Choroid plexus epithelial cell (primary cell): ENCODE measurements around the gene PPP1R9A.
"Not testable (repeated sequence)": the region's sequence is repeated elsewhere in the genome, so short reads cannot be mapped to it uniquely, and the experiment has no call there.

ENCODE experiments used
- DNase-seq: peaks from one replicate; pipeline ENCODE4 v3.0.0-alpha.2; 2010; ENCODE audit warnings: low read depth
- H3K4me3 ChIP-seq: 2 replicates; pipeline ENCODE4 v1.5.1; 2011; ENCODE audit warnings: low read depth, mild to moderate bottlenecking, control low read depth, low read length, moderate library complexity
- TF ChIP-seq, protein P1 (sequence below): conservative IDR thresholded peaks from 2 replicates; pipeline ENCODE4 v1.5.1; 2011; ENCODE audit warnings: low read depth, mild to moderate bottlenecking, control low read depth, inconsistent platforms, low read length, moderate library complexity

Gene PPP1R9A

GRCh38 chr7:94997547-94997946, 90.2 kb downstream of the PPP1R9A start:
- no peak overlapping the region for H3K4me3 ChIP-seq
- TF ChIP-seq, protein P1, sequence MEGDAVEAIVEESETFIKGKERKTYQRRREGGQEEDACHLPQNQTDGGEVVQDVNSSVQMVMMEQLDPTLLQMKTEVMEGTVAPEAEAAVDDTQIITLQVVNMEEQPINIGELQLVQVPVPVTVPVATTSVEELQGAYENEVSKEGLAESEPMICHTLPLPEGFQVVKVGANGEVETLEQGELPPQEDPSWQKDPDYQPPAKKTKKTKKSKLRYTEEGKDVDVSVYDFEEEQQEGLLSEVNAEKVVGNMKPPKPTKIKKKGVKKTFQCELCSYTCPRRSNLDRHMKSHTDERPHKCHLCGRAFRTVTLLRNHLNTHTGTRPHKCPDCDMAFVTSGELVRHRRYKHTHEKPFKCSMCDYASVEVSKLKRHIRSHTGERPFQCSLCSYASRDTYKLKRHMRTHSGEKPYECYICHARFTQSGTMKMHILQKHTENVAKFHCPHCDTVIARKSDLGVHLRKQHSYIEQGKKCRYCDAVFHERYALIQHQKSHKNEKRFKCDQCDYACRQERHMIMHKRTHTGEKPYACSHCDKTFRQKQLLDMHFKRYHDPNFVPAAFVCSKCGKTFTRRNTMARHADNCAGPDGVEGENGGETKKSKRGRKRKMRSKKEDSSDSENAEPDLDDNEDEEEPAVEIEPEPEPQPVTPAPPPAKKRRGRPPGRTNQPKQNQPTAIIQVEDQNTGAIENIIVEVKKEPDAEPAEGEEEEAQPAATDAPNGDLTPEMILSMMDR = no peak
- DNase-seq = no peak

DNA sequence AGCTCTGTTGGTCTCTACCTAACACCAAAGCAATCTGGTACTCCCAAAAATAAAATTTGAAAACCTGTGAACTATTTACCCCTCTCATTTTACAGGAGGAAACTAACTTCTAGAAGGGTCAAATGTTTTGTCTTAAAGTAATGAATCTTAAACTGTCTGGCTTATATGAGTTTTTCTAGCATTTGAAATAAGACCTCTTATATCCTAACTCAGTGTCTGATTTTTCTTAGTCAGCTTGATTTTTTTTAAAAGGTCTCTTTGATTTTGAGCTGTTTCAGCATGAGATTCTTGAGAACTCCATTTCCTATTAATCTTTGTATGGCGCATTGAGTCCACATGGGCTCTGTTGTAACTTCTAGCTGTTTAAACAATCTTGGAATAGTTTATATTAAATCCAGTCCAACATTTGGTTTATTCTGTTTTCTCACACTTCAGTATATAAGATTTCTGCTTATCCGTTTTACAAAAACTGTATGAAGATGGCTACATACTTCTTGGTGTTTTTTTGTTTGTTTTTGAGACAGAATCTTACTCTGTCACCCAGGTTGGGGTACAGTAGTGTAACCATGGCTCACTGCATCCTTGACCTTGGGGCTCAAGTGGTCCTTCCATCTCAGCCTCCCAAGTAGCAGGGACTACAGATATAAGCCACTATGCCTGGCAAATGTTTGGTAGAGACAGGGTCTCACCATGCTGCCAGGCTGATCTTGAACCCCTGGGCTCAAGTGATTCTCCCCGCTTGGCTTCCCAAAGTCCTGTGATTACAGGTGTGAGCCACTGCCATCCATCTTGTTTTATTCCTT, 91.1 kb downstream of the PPP1R9A start:
- TF ChIP-seq, protein P1 = no peak
- H3K4me3 ChIP-seq = no peak overlapping the region
- no peak for DNase-seq

GRCh38 chr7:94999069-94999351, 91.6 kb downstream of the PPP1R9A start:
- DNase-seq = no peak
- TF ChIP-seq, protein P1 = no peak
- H3K4me3 ChIP-seq = no peak overlapping the region

- not testable (repeated sequence) for DNase-seq, H3K4me3 ChIP-seq
Observed at GRCh38 chr7:94999601-95000000, 92.2 kb downstream of the PPP1R9A start.

- H3K4me3 ChIP-seq = no peak overlapping the region
- TF ChIP-seq, protein P1 = no peak
- no peak for DNase-seq
Observed at GRCh38 chr7:95001258-95001657, 93.9 kb downstream of the PPP1R9A start.

GRCh38 chr7:95001815-95002561, 94.6 kb downstream of the PPP1R9A start:
- TF ChIP-seq, protein P1 = no peak
- H3K4me3 ChIP-seq = no peak overlapping the region
- DNase-seq = no peak

DNA sequence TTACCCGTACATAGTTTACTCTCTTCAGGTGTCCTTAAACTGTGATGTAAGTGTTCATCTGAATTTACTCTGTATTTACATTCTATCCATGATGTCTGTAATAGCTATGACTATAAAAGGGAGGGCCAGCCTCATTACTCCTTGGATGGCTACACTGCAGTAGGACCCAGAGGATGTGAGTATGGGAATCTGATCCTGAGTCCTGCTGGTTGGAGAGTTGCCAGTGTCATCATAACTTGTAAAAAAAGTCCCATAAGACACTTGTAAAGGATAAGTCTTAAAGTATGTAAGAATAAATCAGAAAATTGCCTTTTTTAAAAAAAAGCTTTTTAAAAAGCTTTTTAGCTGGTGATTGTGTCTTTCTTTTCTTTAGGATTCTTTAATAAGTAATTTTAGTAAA, 95.4 kb downstream of the PPP1R9A start:
- no peak overlapping the region for H3K4me3 ChIP-seq
- TF ChIP-seq, protein P1 = no peak
- DNase-seq = no peak
